T-helper 1 cell (primary cell): ENCODE measurements around the gene SCYGR7.
A peak's percentile ranks its signal among the peaks of the same experiment; 100 is the strongest.

Experiments
- DNase-seq, 5 donors: peaks; one replicate each; pipeline ENCODE4 v3.0.0-alpha.2; 2012 to 2020

Gene SCYGR7

GRCh38 chr2:227759411-227760118 is 31.4 kb downstream of the SCYGR7 start:
- no peak for DNase-seq

GRCh38 chr2:227761740-227762476 is 33.8 kb downstream of the SCYGR7 start:
- no peak for DNase-seq

- DNase-seq, result no peak
Observed at GRCh38 chr2:227765788-227766372, 37.7 kb downstream of the SCYGR7 start.

GRCh38 chr2:227766373-227766883 is 38.3 kb downstream of the SCYGR7 start:
- DNase-seq, result peak; percentile 11 to 39 (median 33)

- DNase-seq, result no peak
Observed at GRCh38 chr2:227767830-227768229, 39.7 kb downstream of the SCYGR7 start.

GRCh38 chr2:227772197-227772661 is 44.1 kb downstream of the SCYGR7 start:
- DNase-seq, result no peak

- DNase-seq, result no peak
Observed at GRCh38 chr2:227772932-227773331, 44.8 kb downstream of the SCYGR7 start.

GRCh38 chr2:227774011-227774624 is 46.0 kb downstream of the SCYGR7 start:
- no peak for DNase-seq

- DNase-seq, result no peak
Observed at GRCh38 chr2:227774895-227775842, 47.0 kb downstream of the SCYGR7 start.
